ENCODE data around the gene DGKK.

Gene DGKK

GRCh38 chrX:50442426-50443116 is 28.1 kb downstream of the DGKK start:
- no peak for TF ChIP-seq EZH2 (IDR thresholded peaks at IDR 0.05; ENCODE audit: borderline replicate concordance, low read length)
- no peak for TF ChIP-seq CTCF (IDR thresholded peaks at IDR 0.05; ENCODE audit: low read length)
- H3K9me2 ChIP-seq (ENCODE audit: low read depth, low read length): no peaks in the 10 kb centered on the region
- H3K4me2 ChIP-seq (ENCODE audit: low read length): no peak overlapping the region
- H3F3A ChIP-seq (ENCODE audit: insufficient read depth, low read length): no peaks in the 10 kb centered on the region
- no peaks in the 10 kb centered on the region for H3K27me3 ChIP-seq (ENCODE audit: insufficient read depth, low read length)
- no peak overlapping the region for H3K9ac ChIP-seq (ENCODE audit: low read length)
- no peak overlapping the region for H3K27ac ChIP-seq (ENCODE audit: low read depth, low read length, poor library complexity, severe bottlenecking)
- no peaks in the 10 kb centered on the region for H3K79me2 ChIP-seq (ENCODE audit: insufficient read depth, low read length)
- no peaks in the 10 kb centered on the region for H3K4me1 ChIP-seq (ENCODE audit: insufficient read depth, low read length, severe bottlenecking)
- no peaks in the 10 kb centered on the region for H3K9me3 ChIP-seq (ENCODE audit: low read length)
- H4K20me1 ChIP-seq (ENCODE audit: insufficient read depth, low read length): no peaks in the 10 kb centered on the region
- H3K36me3 ChIP-seq (ENCODE audit: insufficient read depth, low read length): no peaks in the 10 kb centered on the region
- no peak overlapping the region for H3K4me3 ChIP-seq (ENCODE audit: low read depth, low read length, poor library complexity, severe bottlenecking)
- no peak overlapping the region for H2AFZ ChIP-seq (ENCODE audit: low read length)

DNA sequence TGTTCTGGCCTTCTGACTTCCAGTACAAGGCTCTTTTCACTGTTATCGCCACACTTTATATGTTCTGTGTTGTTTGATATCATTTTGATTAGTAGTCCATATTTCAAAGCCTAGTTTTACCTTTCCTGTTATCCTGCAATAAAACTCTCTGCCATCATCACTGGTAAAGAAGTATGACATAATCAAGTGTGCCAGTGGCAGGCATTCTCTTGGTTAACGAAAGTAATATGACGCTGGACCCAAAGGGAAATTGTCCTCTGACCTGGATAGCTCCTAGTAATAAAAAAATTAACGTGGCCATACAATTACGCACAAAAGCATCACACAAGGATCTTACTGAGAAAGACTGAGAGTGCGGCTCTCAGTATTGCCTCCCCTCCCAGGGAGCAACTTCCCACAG is 33.8 kb downstream of the DGKK start:
- Histone ChIP-seq H3K4me2 (ENCODE audit: low read length) (no peak overlapping the region), H2AFZ (ENCODE audit: low read length) (no peak overlapping the region), H3F3A (ENCODE audit: insufficient read depth, low read length) (no peaks in the 10 kb centered on the region), H3K27ac (ENCODE audit: low read depth, low read length, poor library complexity, severe bottlenecking) (no peak overlapping the region), H3K9me2 (ENCODE audit: low read depth, low read length) (no peaks in the 10 kb centered on the region), H3K36me3 (ENCODE audit: insufficient read depth, low read length) (no peaks in the 10 kb centered on the region), H4K20me1 (ENCODE audit: insufficient read depth, low read length) (no peaks in the 10 kb centered on the region), H3K27me3 (ENCODE audit: insufficient read depth, low read length) (no peaks in the 10 kb centered on the region), H3K4me1 (ENCODE audit: insufficient read depth, low read length, severe bottlenecking) (no peaks in the 10 kb centered on the region), H3K9me3 (ENCODE audit: low read length) (no peaks in the 10 kb centered on the region), H3K79me2 (ENCODE audit: insufficient read depth, low read length) (no peaks in the 10 kb centered on the region), H3K4me3 (ENCODE audit: low read depth, low read length, poor library complexity, severe bottlenecking) (no peak overlapping the region), H3K9ac (ENCODE audit: low read length) (no peak overlapping the region)
- TF ChIP-seq EZH2 (IDR thresholded peaks at IDR 0.05; ENCODE audit: borderline replicate concordance, low read length) (no peak), CTCF (IDR thresholded peaks at IDR 0.05; ENCODE audit: low read length) (no peak)

GRCh38 chrX:50432829-50433289 is 37.8 kb downstream of the DGKK start:
- H3K9ac ChIP-seq (ENCODE audit: low read length): no peak overlapping the region
- no peaks in the 10 kb centered on the region for H3K9me2 ChIP-seq (ENCODE audit: low read depth, low read length)
- no peak overlapping the region for H3K4me2 ChIP-seq (ENCODE audit: low read length)

More at GRCh38 chrX:50432829-50433289, 37.8 kb downstream of the DGKK start:
- Histone ChIP-seq H3F3A (ENCODE audit: insufficient read depth, low read length) (no peaks in the 10 kb centered on the region), H3K27me3 (ENCODE audit: insufficient read depth, low read length) (no peaks in the 10 kb centered on the region), H3K9me3 (ENCODE audit: low read length) (no peaks in the 10 kb centered on the region), H3K79me2 (ENCODE audit: insufficient read depth, low read length) (no peaks in the 10 kb centered on the region), H3K4me1 (ENCODE audit: insufficient read depth, low read length, severe bottlenecking) (no peaks in the 10 kb centered on the region), H3K27ac (ENCODE audit: low read depth, low read length, poor library complexity, severe bottlenecking) (no peak overlapping the region), H3K36me3 (ENCODE audit: insufficient read depth, low read length) (no peaks in the 10 kb centered on the region), H2AFZ (ENCODE audit: low read length) (no peak overlapping the region), H3K4me3 (ENCODE audit: low read depth, low read length, poor library complexity, severe bottlenecking) (no peak overlapping the region), H4K20me1 (ENCODE audit: insufficient read depth, low read length) (no peaks in the 10 kb centered on the region)
- TF ChIP-seq EZH2 (IDR thresholded peaks at IDR 0.05; ENCODE audit: borderline replicate concordance, low read length) (no peak), CTCF (IDR thresholded peaks at IDR 0.05; ENCODE audit: low read length) (no peak)
